ENCODE results near the gene FBXL4.
A peak's percentile ranks its signal among the peaks of the same experiment; 100 is the strongest.

DNA sequence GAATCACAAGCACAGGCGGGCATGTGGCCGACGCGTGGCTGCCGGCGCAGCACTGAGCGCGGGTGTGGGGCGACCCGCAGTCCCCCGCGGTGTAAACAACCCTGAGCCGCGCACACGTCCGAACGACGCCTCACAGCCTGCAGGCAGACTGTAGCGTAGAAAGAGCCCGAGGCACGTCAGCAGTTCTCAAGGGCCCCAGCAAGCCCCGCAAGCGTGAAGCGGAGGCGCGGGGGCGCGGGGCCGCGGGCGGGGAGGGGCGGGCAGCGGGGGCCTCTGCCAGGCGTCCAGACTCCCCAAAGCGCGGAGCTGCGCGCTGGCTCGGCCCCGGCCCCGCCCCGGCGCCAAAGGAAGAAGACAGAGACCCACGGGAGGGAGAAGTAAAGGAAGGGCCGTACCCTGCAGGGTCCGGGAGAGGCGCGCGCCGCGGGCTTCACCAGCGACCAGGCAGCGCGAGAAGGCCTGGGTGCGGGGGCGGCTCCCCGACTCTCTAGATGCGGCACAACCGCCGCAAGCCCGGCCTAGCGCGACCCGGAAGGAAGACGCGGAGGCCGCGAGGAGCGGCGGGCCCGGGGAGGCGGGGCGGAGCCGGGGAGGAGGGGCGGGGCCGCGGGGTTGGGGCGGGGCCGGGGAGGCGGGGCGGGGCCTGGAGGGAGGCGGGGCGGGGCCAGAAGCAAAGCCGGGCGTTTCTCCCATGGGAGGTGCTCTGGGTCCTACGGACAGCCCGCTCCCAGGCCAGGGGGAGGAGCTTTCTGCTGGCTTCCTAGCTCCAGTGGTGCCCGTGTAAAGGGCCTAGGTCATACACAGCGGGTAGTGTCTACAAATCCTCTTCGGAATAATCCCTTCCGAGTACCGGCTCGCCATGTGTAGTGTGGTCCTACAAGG is at the start of gene FBXL4:
- TF ChIP-seq, protein P1, sequence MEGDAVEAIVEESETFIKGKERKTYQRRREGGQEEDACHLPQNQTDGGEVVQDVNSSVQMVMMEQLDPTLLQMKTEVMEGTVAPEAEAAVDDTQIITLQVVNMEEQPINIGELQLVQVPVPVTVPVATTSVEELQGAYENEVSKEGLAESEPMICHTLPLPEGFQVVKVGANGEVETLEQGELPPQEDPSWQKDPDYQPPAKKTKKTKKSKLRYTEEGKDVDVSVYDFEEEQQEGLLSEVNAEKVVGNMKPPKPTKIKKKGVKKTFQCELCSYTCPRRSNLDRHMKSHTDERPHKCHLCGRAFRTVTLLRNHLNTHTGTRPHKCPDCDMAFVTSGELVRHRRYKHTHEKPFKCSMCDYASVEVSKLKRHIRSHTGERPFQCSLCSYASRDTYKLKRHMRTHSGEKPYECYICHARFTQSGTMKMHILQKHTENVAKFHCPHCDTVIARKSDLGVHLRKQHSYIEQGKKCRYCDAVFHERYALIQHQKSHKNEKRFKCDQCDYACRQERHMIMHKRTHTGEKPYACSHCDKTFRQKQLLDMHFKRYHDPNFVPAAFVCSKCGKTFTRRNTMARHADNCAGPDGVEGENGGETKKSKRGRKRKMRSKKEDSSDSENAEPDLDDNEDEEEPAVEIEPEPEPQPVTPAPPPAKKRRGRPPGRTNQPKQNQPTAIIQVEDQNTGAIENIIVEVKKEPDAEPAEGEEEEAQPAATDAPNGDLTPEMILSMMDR (IDR thresholded peaks at IDR 0.05 in 4 of 5, conservative IDR thresholded peaks at IDR 0.05 in 1 of 5) = peak in 1 of 5 experiments; percentile 9
- peak; percentile 67 to 80 for TF ChIP-seq POLR2A (IDR thresholded peaks at IDR 0.05)

Measured in gastrocnemius medialis (tissue), 4 donors.